ENCODE measurements around the gene PEBP1. TPM values are rescaled to one million over a fixed set of nuclear protein-coding genes. Genes with fewer than 3 reads are reported as not detected.

PEBP1 gene
- 100 to 1,000 TPM; 310 to 552 (median 467) TPM for total RNA-seq
- 100 to 1,000 TPM; 273 to 535 TPM for polyA plus RNA-seq
- long read RNA-seq, donor 1, transcript PEBP1-201 (4 exons, 1,697 nt) = major isoform, 756 of 826 reads
- long read RNA-seq, donor 1, partial matches to known transcripts = 60 of 826 reads
- long read RNA-seq, donor 1, other reads (novel, unspliced or antisense) = 10 of 826 reads
- long read RNA-seq, donor 2, transcript PEBP1-201 (4 exons, 1,697 nt) = major isoform, 881 of 995 reads
- long read RNA-seq, donor 2, partial matches to known transcripts = 108 of 995 reads
- long read RNA-seq, donor 2, other reads (novel, unspliced or antisense) = 6 of 995 reads
- long read RNA-seq, donor 3, transcript PEBP1-201 (4 exons, 1,697 nt) = major isoform, 1,268 of 1,295 reads
- long read RNA-seq, donor 3, partial matches to known transcripts = 2 of 1,295 reads
- long read RNA-seq, donor 3, other reads (novel, unspliced or antisense) = 25 of 1,295 reads

GRCh38 chr12:118135788-118136558, at the start of gene PEBP1:
Gene PEBP1 (plus strand): TSS chr12:118136124. CDS start chr12:118136210, 86 bp downstream.
- intact Hi-C loops (cut with DNase I) = loop anchor here in 4 of 10 donors (5.0 to 10.0 kb wide), 2 partner anchors 71 to 74 kb away; partner anchors contain the start of gene WSB2 (in 4 of the 4)
- Histone ChIP-seq H3K4me3 (peak within 1 kb of the TSS; percentile 62 to 97 (median 92)), H3K27me3 (no peaks in the 10 kb centered on the region), H3K36me3 (peaks cover 0 to 33% (median 15%) of the 10 kb centered on the region in 9 donors), H3K4me1 (peaks cover 0 to 41% (median 20%) of the 10 kb centered on the region in 9 donors), H3K27ac (peak within 1 kb of the TSS; percentile 60 to 95 (median 88)), H3K9me3 (no peaks in the 10 kb centered on the region)
- 1% methylated on average over 68 to 70 of the region's 70 CpGs for WGBS, 2 donors
- TF ChIP-seq, protein P1, sequence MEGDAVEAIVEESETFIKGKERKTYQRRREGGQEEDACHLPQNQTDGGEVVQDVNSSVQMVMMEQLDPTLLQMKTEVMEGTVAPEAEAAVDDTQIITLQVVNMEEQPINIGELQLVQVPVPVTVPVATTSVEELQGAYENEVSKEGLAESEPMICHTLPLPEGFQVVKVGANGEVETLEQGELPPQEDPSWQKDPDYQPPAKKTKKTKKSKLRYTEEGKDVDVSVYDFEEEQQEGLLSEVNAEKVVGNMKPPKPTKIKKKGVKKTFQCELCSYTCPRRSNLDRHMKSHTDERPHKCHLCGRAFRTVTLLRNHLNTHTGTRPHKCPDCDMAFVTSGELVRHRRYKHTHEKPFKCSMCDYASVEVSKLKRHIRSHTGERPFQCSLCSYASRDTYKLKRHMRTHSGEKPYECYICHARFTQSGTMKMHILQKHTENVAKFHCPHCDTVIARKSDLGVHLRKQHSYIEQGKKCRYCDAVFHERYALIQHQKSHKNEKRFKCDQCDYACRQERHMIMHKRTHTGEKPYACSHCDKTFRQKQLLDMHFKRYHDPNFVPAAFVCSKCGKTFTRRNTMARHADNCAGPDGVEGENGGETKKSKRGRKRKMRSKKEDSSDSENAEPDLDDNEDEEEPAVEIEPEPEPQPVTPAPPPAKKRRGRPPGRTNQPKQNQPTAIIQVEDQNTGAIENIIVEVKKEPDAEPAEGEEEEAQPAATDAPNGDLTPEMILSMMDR (IDR thresholded peaks at IDR 0.05) = peak in 2 of 9 donors; percentile 13 to 27
- DNase-seq (peak; percentile 95 to 97), ATAC-seq (peak; percentile 98 to 100 (median 99))

DNA sequence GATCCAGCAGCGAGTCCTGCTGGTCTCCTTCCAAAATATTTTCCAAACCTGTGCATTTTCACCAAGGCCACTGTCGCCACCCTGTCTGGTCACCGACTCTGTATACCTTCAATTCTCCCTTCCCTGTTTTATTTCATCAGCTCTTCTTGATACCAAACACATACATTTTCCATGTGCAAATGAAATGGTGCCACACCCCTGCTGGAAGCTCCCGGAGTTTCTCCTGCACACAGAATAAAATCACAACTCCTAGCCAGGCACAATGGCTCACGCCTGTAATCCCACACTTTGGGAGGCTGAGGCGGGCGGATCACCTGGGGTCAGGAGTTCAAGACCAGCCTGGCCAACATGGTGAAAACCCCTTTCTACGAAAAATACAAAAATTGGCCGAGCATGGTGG, 46.1 kb upstream of the PEBP1 start:
- no peaks in the 10 kb centered on the region for H3K27me3 ChIP-seq
- H3K27ac ChIP-seq = no peak overlapping the region
- peaks cover 0 to 51% (median 0%) of the 10 kb centered on the region in 9 donors for H3K36me3 ChIP-seq
- no peaks in the 10 kb centered on the region for H3K9me3 ChIP-seq
- ATAC-seq (no peak), DNase-seq (no peak)
- H3K4me1 ChIP-seq = peaks cover 0 to 5% (median 0%) of the 10 kb centered on the region in 9 donors
- no peak overlapping the region for H3K4me3 ChIP-seq
- intact Hi-C loops (cut with DNase I) = no loop called here
- TF ChIP-seq, protein P1 (IDR thresholded peaks at IDR 0.05) = no peak
- WGBS, 2 donors = 92 to 93% methylated on average over 9 of the region's 9 CpGs

DNA sequence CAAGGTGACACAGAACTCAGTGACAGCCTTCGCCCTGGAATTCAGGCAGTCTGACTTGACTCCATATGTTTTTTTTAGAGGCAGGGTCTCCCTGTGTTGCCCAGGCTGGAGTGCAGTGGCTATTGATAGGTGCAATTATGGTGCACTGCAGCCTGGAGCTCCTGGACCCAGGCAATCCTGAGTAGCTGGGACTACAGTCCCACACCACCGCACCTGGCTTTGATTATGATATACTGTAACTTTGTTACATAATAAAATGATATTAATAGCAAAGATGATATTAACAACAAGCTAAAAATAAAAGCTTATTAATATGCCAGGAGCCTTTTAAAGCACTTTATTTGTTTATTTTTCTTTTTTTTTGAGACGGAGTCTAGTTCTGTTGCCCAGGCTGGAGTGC, 41.9 kb upstream of the PEBP1 start:
- H3K36me3 ChIP-seq = peaks cover 0 to 58% (median 0%) of the 10 kb centered on the region in 9 donors
- no peak for DNase-seq
- H3K4me1 ChIP-seq = peaks cover 0 to 5% (median 0%) of the 10 kb centered on the region in 9 donors
- H3K27ac ChIP-seq = no peak overlapping the region
- WGBS, 2 donors = 72 to 76% methylated on average over 3 of the region's 3 CpGs
- TF ChIP-seq, protein P1 (IDR thresholded peaks at IDR 0.05) = no peak
- no peaks in the 10 kb centered on the region for H3K27me3 ChIP-seq
- intact Hi-C loops (cut with DNase I) = no loop called here
- no peaks in the 10 kb centered on the region for H3K9me3 ChIP-seq
- no peak overlapping the region for H3K4me3 ChIP-seq
- ATAC-seq = no peak

GRCh38 chr12:118098401-118098800, 37.5 kb upstream of the PEBP1 start:
- Histone ChIP-seq H3K36me3 (peaks cover 0 to 21% (median 0%) of the 10 kb centered on the region in 9 donors), H3K27me3 (peaks cover 0 to 7% (median 0%) of the 10 kb centered on the region in 7 donors), H3K27ac (no peak overlapping the region), H3K9me3 (no peaks in the 10 kb centered on the region), H3K4me3 (no peak overlapping the region), H3K4me1 (peaks cover 0 to 12% (median 10%) of the 10 kb centered on the region in 9 donors)
- TF ChIP-seq, protein P1 (IDR thresholded peaks at IDR 0.05) = no peak
- intact Hi-C loops (cut with DNase I) = loop anchor here in 1 of 10 donors (2.0 kb wide), 1 partner anchor 36 kb away; no protein-coding TSS in a partner anchor
- ATAC-seq = no peak
- WGBS, 2 donors = 79 to 88% methylated on average over 3 of the region's 3 CpGs
- DNase-seq = no peak

Data from heart right ventricle (tissue), 16 donors.